Umbilical cord (tissue), 2 donors: ENCODE measurements around the gene AFF1. TPM values are rescaled to one million over a fixed set of nuclear protein-coding genes. Genes with fewer than 3 reads are reported as not detected.

ENCODE experiments used
- DNase-seq: peaks from one replicate; pipeline ENCODE4 v3.0.0-alpha.2; 2015; ENCODE audit warnings: low spot score
- total RNA-seq: library from RNA; depleted of rRNA; stranded (reverse); fragments of >200 nt; gene quantifications from one replicate; pipeline ENCODE4 v1.2.3, GENCODE V29; 2014; ENCODE audit warnings: low replicate concordance; ENCODE audit not compliant: insufficient read depth

The AFF1 gene
- total RNA-seq, 1 donor from 2014 or later, result 19.3 TPM

- no peak for DNase-seq
Observed at GRCh38 chr4:87147116-87147515, 212.3 kb downstream of the AFF1 start.

DNA sequence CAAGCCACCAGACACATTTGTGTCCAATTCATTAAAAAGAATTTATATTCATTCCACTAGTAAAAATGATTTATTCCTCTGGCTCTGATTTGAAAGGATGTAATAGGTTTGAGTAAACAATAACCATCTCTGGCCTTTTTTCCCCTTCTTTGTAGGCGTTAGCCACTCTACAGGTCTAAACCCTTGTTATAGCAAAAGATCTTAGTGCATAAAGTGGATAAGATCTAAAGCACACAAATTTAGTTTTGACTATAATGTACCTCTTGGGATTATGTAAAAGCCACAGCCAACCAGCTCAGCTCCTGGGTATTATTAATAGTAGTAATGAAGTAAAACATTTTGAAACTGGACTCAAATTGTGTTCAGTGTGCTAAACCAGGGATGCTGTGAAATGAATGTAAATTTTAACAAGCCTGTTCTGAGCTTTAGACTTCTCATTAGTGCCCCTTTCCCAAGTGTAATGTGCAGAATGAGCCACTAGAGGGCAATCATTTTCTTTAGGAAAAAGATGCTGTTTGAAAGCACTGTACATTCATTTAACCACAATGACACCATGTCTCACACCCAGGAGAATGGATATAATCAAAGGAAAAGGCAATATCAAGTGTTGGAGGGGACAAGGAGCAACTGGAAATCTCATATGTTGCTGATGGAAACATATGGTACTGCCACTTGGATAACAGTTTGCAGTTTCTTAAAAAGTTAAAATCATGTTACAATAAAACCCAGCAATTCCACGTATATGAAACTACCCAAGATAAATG lies 215.9 kb downstream of the AFF1 start:
- peak; percentile 89 for DNase-seq

- DNase-seq, result peak; percentile 66
Observed at GRCh38 chr4:87151730-87152129, 216.9 kb downstream of the AFF1 start.

DNA sequence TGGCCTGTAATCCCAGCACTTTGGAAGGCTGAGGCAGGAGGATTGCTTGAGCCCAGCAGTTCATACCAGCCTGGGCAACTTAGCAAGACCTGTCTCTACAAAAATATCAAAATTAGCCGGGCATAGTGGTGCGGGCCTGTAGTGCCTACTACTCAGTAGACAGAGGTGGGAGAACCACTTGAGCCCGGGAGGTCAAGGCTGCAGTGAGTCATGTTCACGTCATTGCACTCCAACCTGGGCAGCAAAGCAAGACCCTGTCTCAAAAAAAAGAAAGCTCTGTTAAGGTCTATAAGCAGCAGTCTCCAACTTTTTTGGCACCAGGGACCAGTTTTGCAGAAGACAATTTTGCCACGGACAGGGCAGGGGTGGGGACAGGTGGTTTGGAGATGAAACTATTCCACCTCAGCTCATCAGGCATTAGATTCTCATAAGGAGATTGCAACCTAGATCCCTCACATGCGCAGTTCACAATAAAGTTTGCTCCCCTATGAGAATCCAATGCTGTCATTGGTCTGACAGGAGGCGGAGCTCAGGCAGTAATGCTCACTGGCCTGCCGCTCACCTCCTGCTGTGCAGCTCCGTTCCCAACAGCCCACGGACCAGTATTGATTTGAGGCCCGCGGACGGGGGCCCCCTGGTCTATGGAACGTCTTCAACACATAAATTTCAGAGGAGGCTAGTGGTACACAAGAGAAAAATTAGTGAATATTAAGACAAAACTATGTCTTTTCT lies 217.7 kb downstream of the AFF1 start:
- DNase-seq, result no peak

DNA sequence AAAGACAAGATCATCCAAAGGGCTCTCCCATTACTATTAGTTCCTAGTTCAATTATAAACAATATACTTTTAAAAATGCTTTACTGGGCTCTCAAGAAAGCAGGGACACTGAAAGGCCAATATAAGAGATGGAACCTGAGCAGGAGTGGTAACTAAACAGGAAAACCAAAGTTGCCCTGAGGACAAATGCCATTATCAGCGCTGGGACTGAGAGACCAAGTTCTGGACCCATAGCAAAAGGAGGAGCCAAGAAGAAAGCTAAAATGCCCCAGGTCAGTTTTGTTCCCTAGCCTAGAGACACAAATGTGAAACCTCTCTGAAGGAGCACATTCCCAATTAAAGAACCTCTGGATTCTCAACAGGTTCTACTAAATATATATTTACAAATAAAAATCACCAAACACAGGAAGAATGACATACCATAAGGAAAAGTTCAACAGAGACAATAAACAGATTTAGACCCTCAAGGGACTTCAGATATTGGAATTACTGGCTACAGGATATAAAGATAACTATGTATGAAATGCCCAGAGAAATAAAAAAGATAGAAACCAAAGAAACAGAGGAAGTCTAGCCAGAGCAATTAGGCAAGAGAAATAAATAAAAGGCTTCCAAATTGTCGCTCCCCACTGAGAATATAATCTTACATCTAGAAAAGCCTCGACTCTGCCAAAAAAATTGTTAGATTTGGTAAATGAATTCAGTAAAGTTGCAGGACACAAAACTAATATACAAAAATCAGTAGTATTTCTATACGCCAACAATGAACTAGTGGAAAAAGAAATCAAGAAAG lies 218.5 kb downstream of the AFF1 start:
- DNase-seq, result no peak

DNA sequence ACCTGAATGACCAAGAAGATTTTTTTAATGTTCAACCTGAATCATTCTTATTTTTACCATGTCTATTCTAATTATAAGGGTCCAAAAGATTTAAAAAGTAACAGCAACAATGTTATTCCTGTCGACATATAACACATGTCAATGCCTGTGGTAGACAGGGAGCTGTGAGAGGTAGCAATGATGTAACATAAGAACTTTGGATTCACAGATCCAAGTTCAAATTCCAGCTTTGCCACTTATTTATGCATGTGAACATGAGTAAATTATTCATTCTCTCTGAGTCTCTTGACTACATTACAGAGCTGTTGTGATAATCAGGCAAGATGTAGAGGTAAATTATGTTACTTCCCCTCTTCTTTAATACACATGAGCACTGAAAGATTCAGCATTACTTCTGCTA lies 231.1 kb downstream of the AFF1 start:
- no peak for DNase-seq

DNA sequence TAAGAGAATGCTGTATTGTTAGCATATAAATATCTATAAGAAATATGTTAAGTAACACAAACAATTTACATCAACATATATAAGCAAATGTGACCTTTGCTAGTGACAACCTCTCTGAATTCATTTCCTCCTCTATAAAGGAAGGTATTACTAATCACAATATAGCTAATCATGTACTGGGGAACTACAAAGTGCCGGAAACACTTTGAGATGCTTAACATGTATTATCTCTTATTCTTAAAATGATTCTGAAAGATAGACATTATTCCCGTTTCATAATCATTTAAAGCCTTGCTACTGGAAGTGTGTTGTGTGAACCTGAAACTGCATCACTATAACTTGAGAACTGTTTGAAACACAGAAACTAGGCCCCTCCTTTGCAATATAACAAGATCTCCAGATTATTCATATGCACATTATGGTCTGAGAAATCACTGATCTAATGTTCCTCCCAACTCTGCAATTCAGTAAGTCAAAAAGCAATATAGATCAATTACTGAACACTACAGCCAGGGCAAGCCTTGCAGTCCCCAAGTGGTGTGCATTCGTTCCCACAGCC lies 231.6 kb downstream of the AFF1 start:
- no peak for DNase-seq

- DNase-seq, result no peak
Observed at GRCh38 chr4:87171944-87172343, 237.1 kb downstream of the AFF1 start.

DNA sequence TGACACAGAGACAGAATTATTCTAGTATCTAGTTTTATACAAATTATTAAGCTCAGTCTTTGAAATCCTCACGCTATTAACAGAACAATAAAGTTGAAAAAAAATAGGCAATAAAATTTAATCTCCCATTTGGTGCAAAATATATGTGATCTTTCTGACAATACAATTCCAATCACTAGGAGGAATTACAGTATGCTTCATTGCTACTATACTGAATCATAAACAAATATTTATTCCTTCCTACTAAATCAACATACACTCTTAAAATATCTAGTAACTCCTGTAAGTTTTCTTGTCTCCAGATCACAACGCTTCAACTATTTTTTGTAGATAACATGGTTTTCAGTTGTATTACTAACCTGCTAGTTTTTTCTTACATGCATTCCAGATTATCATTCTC lies 239.9 kb downstream of the AFF1 start:
- DNase-seq, result no peak

DNA sequence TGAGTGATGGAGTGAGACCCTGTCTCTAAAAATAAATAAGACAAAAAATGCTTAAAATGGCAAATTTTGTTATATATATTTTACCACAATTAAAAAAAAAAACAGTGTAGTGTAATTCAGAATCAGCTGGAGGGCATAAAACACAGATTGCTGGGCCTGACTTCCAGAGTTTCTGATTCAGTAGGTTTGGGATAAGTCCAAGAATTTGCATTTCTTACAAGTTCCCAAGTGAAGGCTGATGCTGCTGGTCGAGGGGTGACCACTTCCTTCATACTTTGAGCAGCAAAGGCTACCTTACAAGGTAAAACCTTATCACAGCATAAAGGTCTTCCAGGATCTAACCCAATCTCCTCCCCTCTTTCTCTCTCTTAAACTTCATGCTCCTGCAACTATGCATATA lies 244.9 kb downstream of the AFF1 start:
- DNase-seq, result no peak

DNA sequence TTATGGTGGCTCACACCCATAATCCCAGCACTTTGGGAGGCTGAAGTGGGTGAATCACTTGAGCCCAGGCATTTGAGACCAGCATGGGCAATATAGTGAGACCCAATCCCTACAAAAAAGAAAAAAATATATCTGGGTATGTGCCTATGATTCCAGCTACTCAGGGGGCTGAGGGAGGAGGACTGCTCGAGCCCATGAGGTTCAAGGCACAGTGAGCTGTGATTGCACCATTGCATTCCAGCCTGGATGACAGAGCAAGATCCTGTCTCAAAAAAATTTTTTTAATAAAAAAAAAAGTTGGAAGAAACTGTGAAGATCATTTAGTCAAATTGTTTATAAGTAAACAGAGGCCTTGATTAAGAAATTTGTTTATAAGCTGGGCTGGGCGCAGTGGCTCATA lies 246.0 kb downstream of the AFF1 start:
- DNase-seq, result no peak

- no peak for DNase-seq
Observed at GRCh38 chr4:87185146-87185870, 250.5 kb downstream of the AFF1 start.

DNA sequence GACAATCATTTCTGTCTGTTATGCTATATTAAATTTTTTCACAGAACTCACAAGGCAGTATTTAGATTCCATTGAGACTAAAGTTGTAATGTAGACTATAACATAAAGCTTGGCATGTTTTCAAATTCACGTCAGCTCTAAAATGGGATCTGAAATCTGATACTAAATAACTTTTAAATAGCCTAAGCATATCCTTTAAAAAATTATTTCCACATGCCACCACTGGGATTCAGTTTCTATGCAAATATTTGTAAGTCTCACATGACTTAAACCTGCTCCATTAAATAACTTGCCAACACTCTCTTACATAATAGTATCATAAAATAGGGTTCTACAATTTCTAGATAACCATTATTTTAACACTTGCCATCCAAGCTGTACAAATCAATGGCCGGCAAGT lies 253.2 kb downstream of the AFF1 start:
- DNase-seq, result no peak

GRCh38 chr4:87188932-87189331 lies 254.1 kb downstream of the AFF1 start:
- no peak for DNase-seq

Other genes with a start within 250 kb of the AFF1 start
- not detected for gene SLC10A6, start 85.6 kb upstream of the AFF1 start, total RNA-seq
- gene C4orf36, start 42.6 kb upstream of the AFF1 start, total RNA-seq, result not detected